Activated CD8-positive, alpha-beta T cell treated with anti-CD3 and anti-CD28 coated beads for 36 hours (primary cell): ENCODE results near the gene PDP2. TPM values are rescaled to one million over a fixed set of nuclear protein-coding genes. Genes with fewer than 3 reads are reported as not detected.
A peak's percentile ranks its signal among the peaks of the same experiment; 100 is the strongest.

Experiments used
- ATAC-seq: fragments of 200-7000 bp; cut with Tn5 transposase; one replicate; pipeline ENCODE4 v1.10.0; 2021; ENCODE audit warnings: mild to moderate bottlenecking, moderate library complexity
- CTCF ChIA-PET: fragments of 350-600 bp; sonication (Branson Sonifier 250); formaldehyde crosslinking; loops from one replicate; lab custom pipeline; 2021; ENCODE audit warnings: antibody characterized with exemption; lab: Charles Lee
- POLR2A ChIA-PET: fragments of 350-600 bp; sonication (Branson Sonifier 250); formaldehyde crosslinking; loops from one replicate; lab custom pipeline; 2021; ENCODE audit warnings: antibody characterized with exemption; lab: Charles Lee
- DNase-seq: peaks from one replicate; pipeline ENCODE4 v3.0.0-alpha.2; 2020
- H3K27ac Mint-ChIP-seq: one replicate; pipeline ENCODE4 v1.8.0; 2021; ENCODE audit warnings: mild to moderate bottlenecking, mixed read lengths
- H3K27me3 Mint-ChIP-seq: one replicate; pipeline ENCODE4 v1.8.0; 2021; ENCODE audit warnings: mixed read lengths
- H3K36me3 Mint-ChIP-seq: one replicate; pipeline ENCODE4 v1.8.0; 2021; ENCODE audit warnings: low read depth, mixed read lengths
- H3K4me1 Mint-ChIP-seq: one replicate; pipeline ENCODE4 v1.8.0; 2021; ENCODE audit warnings: low read depth, mixed read lengths
- H3K4me3 Mint-ChIP-seq: one replicate; pipeline ENCODE4 v1.8.0; 2021; ENCODE audit warnings: mild to moderate bottlenecking, moderate library complexity, mixed read lengths
- H3K9me3 Mint-ChIP-seq: one replicate; pipeline ENCODE4 v1.8.0; 2021; ENCODE audit warnings: mixed read lengths
- intact Hi-C: fragments of 100-400 bp; cut with micrococcal nuclease; formaldehyde crosslinking; loops from one replicate; pipeline ENCODE4 v1.10.0; 2022
- total RNA-seq, 2 experiments: library from RNA; stranded (reverse); gene quantifications; one replicate each; pipeline ENCODE4 v1.2.3, GENCODE V29; 2021
- TF ChIP-seq, protein P1 (sequence below): fragments of 200-600 bp; IDR thresholded peaks from one replicate; pipeline ENCODE4 v1.8.0; 2022; ENCODE audit warnings: antibody characterized with exemption, mild to moderate bottlenecking

PDP2 gene
- total RNA-seq, 2 experiments from 2014 or later = 31.2 to 38.1 TPM

DNA sequence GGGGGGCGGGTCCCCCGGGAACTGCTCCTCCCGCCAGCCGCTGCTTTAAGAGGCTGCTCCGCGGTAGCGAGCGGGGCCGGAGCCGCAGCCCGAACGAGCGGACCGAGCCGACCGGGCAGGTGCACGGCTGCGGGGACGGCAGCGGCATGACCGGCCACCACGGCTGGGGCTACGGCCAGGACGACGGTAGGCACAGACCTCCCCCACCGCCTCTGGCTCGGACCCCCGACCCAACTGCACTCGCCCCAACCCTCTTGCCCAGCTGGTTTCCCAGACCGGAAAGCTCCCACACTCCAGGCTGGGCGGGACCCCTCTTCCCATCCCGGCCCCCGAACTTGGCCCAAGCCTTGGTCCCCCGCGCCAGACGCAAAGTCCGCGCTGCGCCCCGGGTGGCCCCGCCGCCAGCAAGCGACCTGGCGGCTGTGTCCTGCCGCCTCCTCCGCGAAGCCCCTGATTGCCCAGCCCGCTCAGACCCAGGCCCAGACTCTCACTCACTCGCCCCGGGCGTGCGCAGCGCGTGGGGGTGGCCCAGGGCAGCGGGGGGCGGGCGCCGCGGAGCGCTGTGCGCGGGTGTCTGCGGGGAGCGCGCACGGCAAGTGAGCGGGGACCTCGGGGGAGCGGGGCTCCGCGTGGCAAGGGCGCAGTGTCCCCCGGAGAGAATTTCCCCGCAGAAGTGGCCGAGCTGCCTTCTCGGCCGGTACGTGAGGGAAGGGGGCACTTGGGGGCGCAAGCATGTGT, 35.8 kb upstream of the PDP2 start, which contains the start of gene CA7:
Gene CA7 (plus strand): TSS at position 73 of the 738 bp plus-strand sequence. CDS start 74 bp downstream, at position 147.
- no peak within 1 kb of the TSS for H3K27ac Mint-ChIP-seq

DNA sequence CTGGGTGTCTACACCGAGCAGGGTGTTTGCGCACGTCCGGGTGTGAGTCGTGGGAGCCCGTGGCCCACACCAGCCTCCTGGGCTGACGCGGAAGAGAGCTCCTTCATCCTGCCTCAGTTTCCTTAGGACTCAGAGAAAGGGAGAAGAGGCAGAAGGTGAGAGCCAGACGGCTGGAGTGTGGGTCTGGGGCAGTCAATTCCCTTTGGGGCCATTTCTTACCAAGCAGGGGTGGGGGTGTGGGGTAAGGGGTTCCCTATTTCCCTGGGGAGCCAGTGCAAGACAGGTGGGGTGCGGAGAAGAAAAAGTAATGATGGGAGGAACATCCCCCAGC, 35.3 kb upstream of the PDP2 start:
- Mint-ChIP-seq H3K9me3 (no peaks in the 10 kb centered on the region), H3K4me3 (peak overlapping the region; percentile 43), H3K4me1 (peaks cover 11% of the 10 kb centered on the region), H3K27me3 (peaks cover 38% of the 10 kb centered on the region), H3K36me3 (no peaks in the 10 kb centered on the region), H3K27ac (no peak overlapping the region)
- no peak for ATAC-seq
- TF ChIP-seq, protein P1, sequence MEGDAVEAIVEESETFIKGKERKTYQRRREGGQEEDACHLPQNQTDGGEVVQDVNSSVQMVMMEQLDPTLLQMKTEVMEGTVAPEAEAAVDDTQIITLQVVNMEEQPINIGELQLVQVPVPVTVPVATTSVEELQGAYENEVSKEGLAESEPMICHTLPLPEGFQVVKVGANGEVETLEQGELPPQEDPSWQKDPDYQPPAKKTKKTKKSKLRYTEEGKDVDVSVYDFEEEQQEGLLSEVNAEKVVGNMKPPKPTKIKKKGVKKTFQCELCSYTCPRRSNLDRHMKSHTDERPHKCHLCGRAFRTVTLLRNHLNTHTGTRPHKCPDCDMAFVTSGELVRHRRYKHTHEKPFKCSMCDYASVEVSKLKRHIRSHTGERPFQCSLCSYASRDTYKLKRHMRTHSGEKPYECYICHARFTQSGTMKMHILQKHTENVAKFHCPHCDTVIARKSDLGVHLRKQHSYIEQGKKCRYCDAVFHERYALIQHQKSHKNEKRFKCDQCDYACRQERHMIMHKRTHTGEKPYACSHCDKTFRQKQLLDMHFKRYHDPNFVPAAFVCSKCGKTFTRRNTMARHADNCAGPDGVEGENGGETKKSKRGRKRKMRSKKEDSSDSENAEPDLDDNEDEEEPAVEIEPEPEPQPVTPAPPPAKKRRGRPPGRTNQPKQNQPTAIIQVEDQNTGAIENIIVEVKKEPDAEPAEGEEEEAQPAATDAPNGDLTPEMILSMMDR = no peak
- ChIA-PET POLR2A (interaction anchor here (1.0 kb wide), 1 partner anchor 7 kb away, joined by 3 read pairs; no protein-coding TSS in a partner anchor), CTCF (interaction anchor here (1.8 to 9.2 kb wide), 3 partner anchors 15 to 28 kb away, joined by 7 to 71 read pairs (median 41); partner anchors contain the start of gene NAE1)
- intact Hi-C loops = no loop called here
- no peak for DNase-seq

More for the DNA sequence above, 35.8 kb upstream of the PDP2 start, which contains the start of gene CA7:
- DNase-seq (no peak), ATAC-seq (peak; percentile 49)
- POLR2A ChIA-PET = interaction anchor here (1.6 kb wide), 1 partner anchor 10 kb away, joined by 5 read pairs; no protein-coding TSS in a partner anchor
- CTCF ChIA-PET = interaction anchor here (1.8 to 9.2 kb wide), 3 partner anchors 15 to 28 kb away, joined by 7 to 71 read pairs (median 16); partner anchors contain the start of gene NAE1
- H3K9me3 Mint-ChIP-seq = no peaks in the 10 kb centered on the region
- intact Hi-C loops = no loop called here
- H3K36me3 Mint-ChIP-seq = no peaks in the 10 kb centered on the region
- H3K4me3 Mint-ChIP-seq = peak within 1 kb of the TSS; percentile 43
- peaks cover 11% of the 10 kb centered on the region for H3K4me1 Mint-ChIP-seq
- TF ChIP-seq, protein P1 = no peak
- peaks cover 40% of the 10 kb centered on the region for H3K27me3 Mint-ChIP-seq

DNA sequence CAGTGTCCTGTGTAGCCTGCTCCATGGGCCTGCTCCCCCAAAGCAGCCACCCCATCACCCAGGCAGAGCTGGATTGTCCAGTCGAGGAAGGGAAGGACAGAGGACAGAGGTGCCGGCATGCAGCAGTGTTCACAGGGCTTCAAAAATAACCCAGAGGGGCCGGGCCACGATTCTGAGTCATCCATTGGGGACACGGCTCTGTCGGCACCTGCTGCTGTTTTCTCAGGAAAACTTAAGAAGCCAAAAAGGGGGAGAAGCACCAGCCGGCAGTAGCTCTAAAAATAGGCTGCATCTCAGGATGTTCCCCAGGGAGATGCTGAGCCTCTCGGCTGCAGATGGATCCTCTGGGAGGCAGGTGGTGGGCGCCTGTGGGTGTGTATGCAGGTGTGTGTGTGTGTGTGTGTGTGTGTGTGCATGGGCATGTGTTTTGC, 34.5 kb upstream of the PDP2 start:
- H3K4me3 Mint-ChIP-seq = no peak overlapping the region
- POLR2A ChIA-PET = interaction anchor here (1.0 kb wide), 1 partner anchor 8 kb away, joined by 3 read pairs; no protein-coding TSS in a partner anchor
- H3K27ac Mint-ChIP-seq = no peak overlapping the region

GRCh38 chr16:66846266-66846665, 34.0 kb upstream of the PDP2 start:
- Mint-ChIP-seq H3K27me3 (peaks cover 37% of the 10 kb centered on the region), H3K36me3 (no peaks in the 10 kb centered on the region), H3K4me3 (no peak overlapping the region), H3K4me1 (peaks cover 11% of the 10 kb centered on the region), H3K9me3 (no peaks in the 10 kb centered on the region), H3K27ac (no peak overlapping the region)
- ATAC-seq = no peak
- DNase-seq = no peak
- intact Hi-C loops = no loop called here
- ChIA-PET POLR2A (no interaction called here), CTCF (interaction anchor here (5.3 to 9.2 kb wide), 2 partner anchors 17 to 21 kb away, joined by 41 to 71 read pairs; partner anchors contain the start of gene NAE1)
- TF ChIP-seq, protein P1 = no peak

More for the DNA sequence above, 34.5 kb upstream of the PDP2 start:
- TF ChIP-seq, protein P1 = no peak
- Mint-ChIP-seq H3K36me3 (no peaks in the 10 kb centered on the region), H3K9me3 (no peaks in the 10 kb centered on the region), H3K4me1 (peaks cover 11% of the 10 kb centered on the region), H3K27me3 (peaks cover 37% of the 10 kb centered on the region)
- CTCF ChIA-PET = interaction anchor here (1.8 to 9.2 kb wide), 3 partner anchors 16 to 27 kb away, joined by 7 to 71 read pairs (median 41); partner anchors contain the start of gene NAE1
- intact Hi-C loops = no loop called here
- no peak for DNase-seq
- ATAC-seq = no peak
